Fibroblast of the aortic adventitia (primary cell): ENCODE measurements around the gene CTSZ. TPM values are rescaled to one million over a fixed set of nuclear protein-coding genes. Genes with fewer than 3 reads are reported as not detected.

Source experiments
- DNase-seq: peaks from one replicate; pipeline ENCODE4 v3.0.0-alpha.2; 2010; ENCODE audit warnings: low read depth
- H3K4me3 ChIP-seq: 2 replicates; pipeline ENCODE4 v1.5.1; 2011; ENCODE audit warnings: low read depth, mild to moderate bottlenecking, control low read depth, low read length, moderate library complexity
- CTCF ChIP-seq: IDR thresholded peaks from 2 replicates; pipeline ENCODE4 v1.5.1; 2011; ENCODE audit warnings: mild to moderate bottlenecking, low read length, control low read depth, inconsistent platforms; ENCODE audit not compliant: insufficient read depth
- total RNA-seq: library from RNA; depleted of rRNA; stranded (reverse); fragments of >200 nt; gene quantifications from 2 replicates; pipeline ENCODE4 v1.2.3, GENCODE V29; 2012; ENCODE audit warnings: low replicate concordance

The CTSZ gene
- total RNA-seq, 1 donor, result 51.0 TPM

GRCh38 chr20:58980711-58981627 is 26.1 kb downstream of the CTSZ start, which contains the start of gene NELFCD:
Gene NELFCD, plus strand, starts transcription at chr20:58981256. Its CDS starts 54 bp downstream, at chr20:58981310.
- no peak for TF ChIP-seq CTCF
- peak within 1 kb of the TSS; percentile 75 for H3K4me3 ChIP-seq
- peak; percentile 73 for DNase-seq

DNA sequence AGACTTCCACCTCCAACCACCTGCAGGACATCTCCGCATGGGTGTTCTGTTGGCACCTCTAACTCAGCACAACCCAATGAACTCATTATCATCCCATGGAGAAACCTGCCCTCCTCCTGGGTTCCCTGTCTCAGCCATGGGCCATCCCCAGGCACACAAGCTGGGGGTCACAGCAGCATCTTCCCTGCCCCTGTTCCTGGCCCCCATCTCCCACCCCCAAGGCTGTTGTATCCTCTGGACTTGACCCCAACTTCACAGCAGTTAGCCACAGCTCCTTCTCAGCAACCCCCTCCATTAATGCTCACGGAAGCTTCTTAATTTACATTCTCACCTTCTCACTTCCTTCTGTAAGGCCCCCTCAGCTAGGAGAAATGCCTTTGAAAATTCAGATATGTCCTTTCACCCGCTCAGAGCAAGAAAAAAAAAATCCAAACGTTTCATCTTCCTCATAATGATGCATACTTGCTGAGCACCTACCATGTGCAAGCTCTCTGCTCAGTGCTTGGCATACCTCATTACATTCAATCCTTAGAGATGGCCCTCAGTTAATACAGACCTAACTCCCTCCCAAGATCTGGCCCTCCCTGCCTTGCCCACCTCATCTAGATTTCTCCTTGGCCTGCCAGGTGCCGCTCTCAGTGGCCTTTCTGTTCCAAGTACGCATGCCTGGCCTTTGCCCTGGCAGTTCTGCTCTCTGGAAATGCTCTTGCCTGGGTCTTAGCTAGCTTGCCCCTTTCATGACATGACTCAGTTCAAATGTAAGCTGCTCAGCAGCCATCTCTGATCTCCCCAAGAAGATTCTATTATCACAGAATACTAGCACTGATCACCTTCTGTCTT is 28.5 kb downstream of the CTSZ start:
- DNase-seq, result no peak
- no peak overlapping the region for H3K4me3 ChIP-seq
- no peak for TF ChIP-seq CTCF

DNA sequence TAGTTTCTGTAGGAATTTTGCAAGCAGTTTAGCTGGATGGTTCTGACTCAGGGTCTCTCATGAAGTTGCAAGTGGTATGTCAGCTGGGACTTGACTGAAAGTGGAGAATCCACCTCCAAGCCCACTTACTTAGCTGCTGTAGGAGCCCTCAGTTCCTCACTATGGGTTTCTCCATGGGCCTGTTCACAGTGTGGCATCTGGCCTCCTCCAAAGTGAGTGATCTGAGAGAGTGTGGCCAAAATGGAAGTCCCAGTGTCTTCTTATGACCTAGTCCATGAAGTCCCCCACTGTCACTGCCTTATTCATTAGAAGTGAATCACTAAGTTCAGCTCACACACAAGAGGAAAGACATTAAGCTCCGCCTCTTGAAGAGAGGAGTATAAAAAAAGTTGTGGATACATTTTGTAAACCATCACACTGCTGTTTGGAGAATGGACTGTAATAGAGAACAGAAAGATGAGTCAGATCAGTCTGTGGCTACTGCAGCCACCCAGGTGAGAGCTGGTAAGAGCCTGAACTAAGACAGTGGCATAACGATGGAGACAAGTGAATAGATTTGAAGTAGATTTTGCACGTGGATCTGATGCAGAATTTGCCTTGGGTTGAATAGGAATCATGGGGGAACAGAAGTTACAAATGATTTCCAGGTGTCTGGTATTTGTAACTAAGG is 30.9 kb downstream of the CTSZ start:
- no peak overlapping the region for H3K4me3 ChIP-seq
- no peak for TF ChIP-seq CTCF
- no peak for DNase-seq

GRCh38 chr20:58975353-58975752 is 31.7 kb downstream of the CTSZ start:
- no peak for DNase-seq

DNA sequence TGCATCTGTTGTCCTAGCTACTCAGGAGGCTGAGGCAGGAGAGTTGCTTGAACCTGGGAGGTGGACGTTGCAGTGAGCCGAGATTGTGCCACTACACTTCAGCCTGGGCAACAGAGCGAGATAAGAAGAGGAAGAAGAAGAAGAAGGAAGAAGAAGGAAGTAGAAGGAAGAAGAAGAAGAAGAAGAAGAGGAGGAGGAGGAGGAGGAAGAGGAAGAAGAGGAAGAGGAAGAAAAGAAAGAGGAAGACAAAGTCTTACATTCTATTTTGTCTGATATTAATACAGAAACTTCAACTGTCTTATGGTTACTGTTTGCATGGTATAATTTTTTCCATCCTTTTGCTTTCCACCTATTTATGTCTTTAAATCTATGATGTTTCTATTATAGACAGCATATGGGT is 33.2 kb downstream of the CTSZ start:
- no peak for DNase-seq
- no peak overlapping the region for H3K4me3 ChIP-seq
- no peak for TF ChIP-seq CTCF

More at GRCh38 chr20:58975353-58975752, 31.7 kb downstream of the CTSZ start:
- H3K4me3 ChIP-seq, result no peak overlapping the region
- no peak for TF ChIP-seq CTCF

DNA sequence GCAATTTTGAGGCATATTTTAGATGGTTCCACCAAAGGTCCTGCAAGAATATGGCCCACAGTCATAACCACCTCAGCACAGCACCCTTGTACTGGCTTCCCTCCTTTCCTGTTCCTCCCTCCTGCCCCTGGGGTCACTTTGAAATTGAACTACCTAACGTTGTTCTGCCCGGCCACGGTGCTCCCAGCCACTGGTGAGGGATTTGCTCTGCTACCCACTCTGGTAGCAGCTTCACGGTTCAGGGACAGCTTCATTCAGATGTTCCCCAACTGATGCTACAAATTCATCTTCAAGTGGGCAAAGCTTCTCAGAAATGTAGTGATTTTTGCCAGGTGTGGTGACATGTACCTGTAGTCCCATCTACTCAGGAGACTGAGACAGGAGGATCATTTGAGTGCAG is 33.9 kb downstream of the CTSZ start:
- no peak for DNase-seq
- H3K4me3 ChIP-seq, result no peak overlapping the region
- TF ChIP-seq CTCF, result no peak
